ENCODE data around the gene PRDX1.
"Not testable (repeated sequence)": the region's sequence is repeated elsewhere in the genome, so short reads cannot be mapped to it uniquely, and the experiment has no call there.

PRDX1 gene

GRCh38 chr1:45518910-45519309, 2.8 kb downstream of the PRDX1 start:
- no peak overlapping the region for H2AK5ac ChIP-seq (ENCODE audit: low read length)
- peaks cover 15 to 34% of the 10 kb centered on the region in 2 experiments for H3K36me3 ChIP-seq (ENCODE audit: control insufficient read depth in 1 of 2, insufficient read depth in 2 of 2, low read length in 2 of 2)
- H4K91ac ChIP-seq (ENCODE audit: low read depth, low read length): no peak overlapping the region
- H2BK12ac ChIP-seq (ENCODE audit: low read length): no peak overlapping the region
- no peak overlapping the region for H2BK5ac ChIP-seq (ENCODE audit: low read depth, low read length, poor library complexity)
- no peak for DNase-seq
- no peak overlapping the region for H4K12ac ChIP-seq (ENCODE audit: low read depth, low read length)
- H2BK120ac ChIP-seq (ENCODE audit: insufficient read depth, low read length, poor library complexity): no peak overlapping the region
- H3K27me3 ChIP-seq (ENCODE audit: insufficient read depth, low read length): no peaks in the 10 kb centered on the region
- H3K9me3 ChIP-seq (ENCODE audit: insufficient read depth, low read depth, low read length): no peaks in the 10 kb centered on the region
- H3K9ac ChIP-seq (ENCODE audit: low read length): no peak overlapping the region
- H2AFZ ChIP-seq (ENCODE audit: insufficient read depth, low read length, poor library complexity): no peak overlapping the region
- no peak overlapping the region for H3K27ac ChIP-seq (ENCODE audit: low read depth, low read length)
- peaks cover 0 to 12% of the 10 kb centered on the region in 2 experiments for H3K4me1 ChIP-seq (ENCODE audit: control insufficient read depth in 1 of 2, insufficient read depth in 2 of 2, low read length in 2 of 2)
- peaks cover 15% of the 10 kb centered on the region for H3K79me1 ChIP-seq (ENCODE audit: low read length)
- no peak overlapping the region for H4K8ac ChIP-seq (ENCODE audit: low read depth, low read length)
- H3K4ac ChIP-seq (ENCODE audit: low read depth, low read length): peak overlapping the region; percentile 76
- peaks cover 20% of the 10 kb centered on the region for H3K79me2 ChIP-seq (ENCODE audit: control insufficient read depth, insufficient read depth, low read length, poor library complexity)
- WGBS (ENCODE audit: extremely low coverage, insufficient coverage, insufficient read length): no CpG with 5 or more reads among the region's 1 CpG
- no peak overlapping the region for H3K4me3 ChIP-seq (ENCODE audit: low read depth, low read length)
- no peak overlapping the region for H3K4me2 ChIP-seq (ENCODE audit: low read length)
- H3K14ac ChIP-seq (ENCODE audit: low read length): no peak overlapping the region
- H3K18ac ChIP-seq (ENCODE audit: low read length): no peak overlapping the region
- no peak overlapping the region for H3K23ac ChIP-seq (ENCODE audit: low read length)

DNA sequence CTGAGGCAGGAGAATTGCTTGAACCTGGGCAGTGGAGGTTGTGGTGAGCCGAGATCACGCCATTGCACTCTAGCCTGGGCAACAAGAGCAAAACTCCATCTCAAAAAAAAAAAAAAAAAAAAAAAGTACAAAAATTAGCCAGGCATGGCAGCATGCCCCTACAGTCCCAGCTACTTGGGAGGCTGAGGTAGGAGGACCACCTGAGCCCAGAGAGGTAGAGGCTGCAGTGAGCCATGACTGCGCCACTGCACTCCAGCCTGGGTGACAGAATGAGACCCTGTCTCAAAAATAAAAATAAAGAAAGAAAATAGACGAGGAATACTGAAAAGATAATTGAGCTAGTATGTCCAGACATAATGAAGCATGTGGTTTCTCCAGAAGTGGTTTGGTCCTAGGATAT, 3.3 kb downstream of the PRDX1 start:
- H3K79me1 ChIP-seq (ENCODE audit: low read length): peaks cover 15% of the 10 kb centered on the region
- peaks cover 20% of the 10 kb centered on the region for H3K79me2 ChIP-seq (ENCODE audit: control insufficient read depth, insufficient read depth, low read length, poor library complexity)
- not testable (repeated sequence) for H2BK5ac ChIP-seq (ENCODE audit: low read depth, low read length, poor library complexity); H2BK120ac ChIP-seq (ENCODE audit: insufficient read depth, low read length, poor library complexity); H3K18ac ChIP-seq (ENCODE audit: low read length); H3K27me3 ChIP-seq (ENCODE audit: insufficient read depth, low read length); H3K27ac ChIP-seq (ENCODE audit: low read depth, low read length); H2BK12ac ChIP-seq (ENCODE audit: low read length); H3K4me3 ChIP-seq (ENCODE audit: low read depth, low read length); H4K12ac ChIP-seq (ENCODE audit: low read depth, low read length); H3K4ac ChIP-seq (ENCODE audit: low read depth, low read length); H2AK5ac ChIP-seq (ENCODE audit: low read length); H3K23ac ChIP-seq (ENCODE audit: low read length); H2AFZ ChIP-seq (ENCODE audit: insufficient read depth, low read length, poor library complexity); H3K9ac ChIP-seq (ENCODE audit: low read length); H4K91ac ChIP-seq (ENCODE audit: low read depth, low read length); H3K9me3 ChIP-seq (ENCODE audit: insufficient read depth, low read depth, low read length); H4K8ac ChIP-seq (ENCODE audit: low read depth, low read length); H3K4me2 ChIP-seq (ENCODE audit: low read length); H3K14ac ChIP-seq (ENCODE audit: low read length); DNase-seq
- peaks cover 19 to 39% of the 10 kb centered on the region in 2 experiments for H3K36me3 ChIP-seq (ENCODE audit: control insufficient read depth in 1 of 2, insufficient read depth in 2 of 2, low read length in 2 of 2)
- H3K4me1 ChIP-seq (ENCODE audit: control insufficient read depth in 1 of 2, insufficient read depth in 2 of 2, low read length in 2 of 2): peaks cover 0 to 12% of the 10 kb centered on the region in 2 experiments
- WGBS (ENCODE audit: extremely low coverage, insufficient coverage, insufficient read length): no CpG with 5 or more reads among the region's 4 CpGs

DNA sequence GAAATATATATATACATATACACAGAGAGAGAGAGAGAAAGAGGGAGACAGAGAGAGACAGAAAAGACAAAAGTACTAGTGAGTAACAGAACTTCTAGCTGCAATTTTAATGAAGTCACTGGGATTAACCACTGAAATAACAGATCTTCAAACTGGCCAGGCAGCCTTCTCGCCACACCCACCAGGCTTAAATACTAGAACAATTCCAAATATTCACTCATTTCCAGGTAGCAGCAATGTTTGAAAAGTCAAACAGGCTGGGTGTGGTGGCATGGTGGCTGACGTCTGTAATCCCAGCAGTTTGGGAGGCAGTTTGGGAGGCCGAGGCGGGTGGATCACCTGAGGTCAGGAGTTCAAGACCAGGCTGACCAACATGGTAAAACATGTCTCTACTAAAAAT, 5.2 kb downstream of the PRDX1 start:
- Histone ChIP-seq H3K23ac (ENCODE audit: low read length) (no peak overlapping the region), H3K4me1 (ENCODE audit: control insufficient read depth in 1 of 2, insufficient read depth in 2 of 2, low read length in 2 of 2) (peaks cover 0 to 4% of the 10 kb centered on the region in 2 experiments), H3K27me3 (ENCODE audit: insufficient read depth, low read length) (no peaks in the 10 kb centered on the region), H3K9me3 (ENCODE audit: insufficient read depth, low read depth, low read length) (no peaks in the 10 kb centered on the region), H2BK120ac (ENCODE audit: insufficient read depth, low read length, poor library complexity) (no peak overlapping the region), H4K91ac (ENCODE audit: low read depth, low read length) (no peak overlapping the region), H3K36me3 (ENCODE audit: control insufficient read depth in 1 of 2, insufficient read depth in 2 of 2, low read length in 2 of 2) (peaks cover 25 to 51% of the 10 kb centered on the region in 2 experiments), H3K18ac (ENCODE audit: low read length) (no peak overlapping the region), H3K14ac (ENCODE audit: low read length) (no peak overlapping the region), H3K27ac (ENCODE audit: low read depth, low read length) (peak overlapping the region; percentile 19), H4K12ac (ENCODE audit: low read depth, low read length) (no peak overlapping the region), H3K79me1 (ENCODE audit: low read length) (peaks cover 5% of the 10 kb centered on the region), H2AK5ac (ENCODE audit: low read length) (no peak overlapping the region), H3K4ac (ENCODE audit: low read depth, low read length) (no peak overlapping the region), H2BK5ac (ENCODE audit: low read depth, low read length, poor library complexity) (no peak overlapping the region), H3K4me2 (ENCODE audit: low read length) (no peak overlapping the region), H3K9ac (ENCODE audit: low read length) (no peak overlapping the region), H2AFZ (ENCODE audit: insufficient read depth, low read length, poor library complexity) (no peak overlapping the region), H3K79me2 (ENCODE audit: control insufficient read depth, insufficient read depth, low read length, poor library complexity) (peaks cover 15% of the 10 kb centered on the region), H4K8ac (ENCODE audit: low read depth, low read length) (no peak overlapping the region), H3K4me3 (ENCODE audit: low read depth, low read length) (no peak overlapping the region), H2BK12ac (ENCODE audit: low read length) (no peak overlapping the region)
- WGBS (ENCODE audit: extremely low coverage, insufficient coverage, insufficient read length): no CpG with 5 or more reads among the region's 4 CpGs
- peak; percentile 85 to 93 for DNase-seq

- Histone ChIP-seq H4K12ac (ENCODE audit: low read depth, low read length) (no peak overlapping the region), H3K18ac (ENCODE audit: low read length) (no peak overlapping the region), H3K9ac (ENCODE audit: low read length) (no peak overlapping the region), H2BK120ac (ENCODE audit: insufficient read depth, low read length, poor library complexity) (no peak overlapping the region), H4K8ac (ENCODE audit: low read depth, low read length) (no peak overlapping the region), H3K9me3 (ENCODE audit: insufficient read depth, low read depth, low read length) (no peaks in the 10 kb centered on the region), H3K27ac (ENCODE audit: low read depth, low read length) (no peak overlapping the region), H3K36me3 (ENCODE audit: control insufficient read depth in 1 of 2, insufficient read depth in 2 of 2, low read length in 2 of 2) (peaks cover 27 to 55% of the 10 kb centered on the region in 2 experiments), H2AFZ (ENCODE audit: insufficient read depth, low read length, poor library complexity) (no peak overlapping the region), H3K23ac (ENCODE audit: low read length) (no peak overlapping the region), H2AK5ac (ENCODE audit: low read length) (no peak overlapping the region), H3K4me2 (ENCODE audit: low read length) (no peak overlapping the region), H3K4me3 (ENCODE audit: low read depth, low read length) (no peak overlapping the region), H2BK5ac (ENCODE audit: low read depth, low read length, poor library complexity) (no peak overlapping the region), H3K27me3 (ENCODE audit: insufficient read depth, low read length) (no peaks in the 10 kb centered on the region), H3K4me1 (ENCODE audit: control insufficient read depth in 1 of 2, insufficient read depth in 2 of 2, low read length in 2 of 2) (peaks cover 0 to 4% of the 10 kb centered on the region in 2 experiments), H3K14ac (ENCODE audit: low read length) (no peak overlapping the region), H3K79me2 (ENCODE audit: control insufficient read depth, insufficient read depth, low read length, poor library complexity) (peaks cover 11% of the 10 kb centered on the region), H3K79me1 (ENCODE audit: low read length) (peaks cover 1% of the 10 kb centered on the region), H4K91ac (ENCODE audit: low read depth, low read length) (no peak overlapping the region), H2BK12ac (ENCODE audit: low read length) (no peak overlapping the region), H3K4ac (ENCODE audit: low read depth, low read length) (no peak overlapping the region)
- no CpG with 5 or more reads among the region's 3 CpGs for WGBS (ENCODE audit: extremely low coverage, insufficient coverage, insufficient read length)
- DNase-seq: no peak
Observed at GRCh38 chr1:45516036-45516435, 5.6 kb downstream of the PRDX1 start.

All from trophoblast cell (in vitro differentiated cells and primary cell).